Nephron (organoid): ENCODE measurements around the gene TERB2.
"Not testable (repeated sequence)": the region's sequence is repeated elsewhere in the genome, so short reads cannot be mapped to it uniquely, and the experiment has no call there.

ENCODE experiments used
- H3K27ac Mint-ChIP-seq, 3 experiments: 2 replicates each; pipeline ENCODE4 v1.8.0; 2020; ENCODE audit warnings: mixed read lengths in 3 of 3, mild to moderate bottlenecking in 2 of 3, moderate library complexity in 1 of 3
- H3K27me3 Mint-ChIP-seq: 2 replicates; pipeline ENCODE4 v1.8.0; 2021; ENCODE audit warnings: low read depth, mild to moderate bottlenecking, moderate library complexity, mixed read lengths
- H3K36me3 Mint-ChIP-seq: 2 replicates; pipeline ENCODE4 v1.8.0; 2020; ENCODE audit warnings: low read depth, mixed read lengths
- H3K4me1 Mint-ChIP-seq: 2 replicates; pipeline ENCODE4 v1.8.0; 2020; ENCODE audit warnings: mixed read lengths
- H3K4me3 Mint-ChIP-seq, 3 experiments: 2 replicates each; pipeline ENCODE4 v1.8.0; 2020; ENCODE audit warnings: mild to moderate bottlenecking in 3 of 3, mixed read lengths in 3 of 3, moderate library complexity in 2 of 3
- H3K9me3 Mint-ChIP-seq: 2 replicates; pipeline ENCODE4 v1.8.0; 2020; ENCODE audit warnings: mixed read lengths
- TF ChIP-seq, protein P1 (sequence below), 3 experiments: fragments of 200-600 bp; sonication (generic); IDR thresholded peaks; one replicate each; pipeline ENCODE4 v1.5.0; 2021; ENCODE audit warnings: antibody characterized with exemption in 3 of 3; ENCODE audit not compliant: unreplicated experiment in 3 of 3

TERB2 gene

DNA sequence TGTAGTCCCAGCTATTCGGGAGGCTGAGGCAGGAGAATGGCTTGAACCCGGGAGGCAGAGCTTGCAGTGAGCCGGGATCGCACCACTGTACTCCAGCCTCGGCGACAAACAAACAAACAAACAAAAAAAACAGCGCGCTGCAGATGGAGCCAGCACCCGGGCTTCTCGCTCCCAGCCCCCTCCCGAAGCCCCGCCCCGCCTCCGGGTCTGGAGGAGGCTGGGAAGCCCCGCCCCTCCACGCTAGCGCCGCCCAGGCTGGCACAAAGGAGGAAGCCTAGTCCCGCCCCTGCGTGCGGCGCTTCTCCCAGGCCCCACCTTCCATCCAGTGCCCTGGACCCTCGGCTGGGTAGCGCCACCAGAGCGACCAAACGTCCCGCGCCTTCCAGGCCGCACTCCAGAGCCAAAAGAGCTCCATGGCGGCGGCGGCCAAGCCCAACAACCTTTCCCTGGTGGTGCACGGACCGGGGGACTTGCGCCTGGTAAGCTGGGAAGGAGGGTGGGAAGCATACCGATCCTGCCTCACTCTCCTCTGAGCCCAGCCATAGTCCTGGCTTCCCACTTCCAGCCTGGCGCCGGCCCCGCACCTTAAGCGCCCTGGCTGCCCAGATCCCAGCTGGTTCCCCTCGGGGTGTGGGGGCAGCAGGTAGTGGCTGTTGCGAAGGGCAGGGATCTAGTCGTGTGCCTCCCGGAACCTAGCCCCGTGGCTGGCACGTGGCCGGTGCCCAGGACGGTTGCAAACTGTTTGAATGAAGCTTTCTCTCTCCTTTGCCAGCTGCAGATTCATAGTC lies 66.6 kb downstream of the TERB2 start, which contains the start of gene SORD:
SORD (plus strand) TSS at position 325 of the 788 bp plus-strand sequence; CDS start at position 414, 89 bp downstream.
- Mint-ChIP-seq H3K9me3 (peaks cover 6% of the 10 kb centered on the region), H3K4me1 (peaks cover 7% of the 10 kb centered on the region), H3K36me3 (peaks cover 7% of the 10 kb centered on the region), H3K4me3 (peak within 1 kb of the TSS; percentile 86 to 92 (median 90)), H3K27me3 (peaks cover 28% of the 10 kb centered on the region), H3K27ac (peak within 1 kb of the TSS; percentile 54 to 68 (median 66))
- TF ChIP-seq, protein P1, sequence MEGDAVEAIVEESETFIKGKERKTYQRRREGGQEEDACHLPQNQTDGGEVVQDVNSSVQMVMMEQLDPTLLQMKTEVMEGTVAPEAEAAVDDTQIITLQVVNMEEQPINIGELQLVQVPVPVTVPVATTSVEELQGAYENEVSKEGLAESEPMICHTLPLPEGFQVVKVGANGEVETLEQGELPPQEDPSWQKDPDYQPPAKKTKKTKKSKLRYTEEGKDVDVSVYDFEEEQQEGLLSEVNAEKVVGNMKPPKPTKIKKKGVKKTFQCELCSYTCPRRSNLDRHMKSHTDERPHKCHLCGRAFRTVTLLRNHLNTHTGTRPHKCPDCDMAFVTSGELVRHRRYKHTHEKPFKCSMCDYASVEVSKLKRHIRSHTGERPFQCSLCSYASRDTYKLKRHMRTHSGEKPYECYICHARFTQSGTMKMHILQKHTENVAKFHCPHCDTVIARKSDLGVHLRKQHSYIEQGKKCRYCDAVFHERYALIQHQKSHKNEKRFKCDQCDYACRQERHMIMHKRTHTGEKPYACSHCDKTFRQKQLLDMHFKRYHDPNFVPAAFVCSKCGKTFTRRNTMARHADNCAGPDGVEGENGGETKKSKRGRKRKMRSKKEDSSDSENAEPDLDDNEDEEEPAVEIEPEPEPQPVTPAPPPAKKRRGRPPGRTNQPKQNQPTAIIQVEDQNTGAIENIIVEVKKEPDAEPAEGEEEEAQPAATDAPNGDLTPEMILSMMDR (IDR thresholded peaks at IDR 0.05; ENCODE audit: unreplicated experiment in 3 of 3), result no peak

DNA sequence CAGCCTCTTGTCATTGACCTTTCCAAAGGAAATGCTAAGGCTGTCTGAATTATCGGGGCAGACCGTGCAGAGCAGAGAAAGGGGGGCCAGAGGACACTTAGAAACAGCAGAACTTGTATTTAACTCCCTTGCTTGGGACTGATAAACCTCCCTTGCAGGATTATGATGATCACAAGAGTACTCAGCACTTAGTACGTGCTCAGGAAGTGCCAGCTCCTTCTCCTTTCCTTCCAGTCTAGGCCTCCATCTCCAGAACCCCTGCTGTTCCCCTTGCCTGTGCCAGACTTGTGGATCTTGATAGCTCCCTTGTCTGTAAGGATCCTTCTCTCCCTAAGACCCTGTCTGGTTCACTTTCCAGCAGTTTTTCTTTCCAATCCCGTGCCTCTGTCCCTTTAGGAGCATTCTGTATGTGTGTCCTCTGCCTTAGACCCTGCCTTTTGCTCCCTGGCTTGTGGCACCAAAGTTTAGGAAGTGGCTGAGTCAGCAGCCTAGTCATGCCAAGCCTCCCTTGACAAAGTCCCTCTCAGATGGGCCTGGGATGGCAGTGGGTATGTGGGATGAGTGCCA lies 67.3 kb downstream of the TERB2 start:
- peaks cover 11% of the 10 kb centered on the region for H3K36me3 Mint-ChIP-seq
- peaks cover 6% of the 10 kb centered on the region for H3K9me3 Mint-ChIP-seq
- peak overlapping the region; percentile 49 to 68 (median 66) for H3K27ac Mint-ChIP-seq
- H3K27me3 Mint-ChIP-seq, result peaks cover 21% of the 10 kb centered on the region
- H3K4me3 Mint-ChIP-seq, result peak overlapping the region; percentile 86 to 92 (median 90)
- H3K4me1 Mint-ChIP-seq, result peaks cover 7% of the 10 kb centered on the region
- TF ChIP-seq, protein P1 (IDR thresholded peaks at IDR 0.05; ENCODE audit: unreplicated experiment in 3 of 3), result no peak

DNA sequence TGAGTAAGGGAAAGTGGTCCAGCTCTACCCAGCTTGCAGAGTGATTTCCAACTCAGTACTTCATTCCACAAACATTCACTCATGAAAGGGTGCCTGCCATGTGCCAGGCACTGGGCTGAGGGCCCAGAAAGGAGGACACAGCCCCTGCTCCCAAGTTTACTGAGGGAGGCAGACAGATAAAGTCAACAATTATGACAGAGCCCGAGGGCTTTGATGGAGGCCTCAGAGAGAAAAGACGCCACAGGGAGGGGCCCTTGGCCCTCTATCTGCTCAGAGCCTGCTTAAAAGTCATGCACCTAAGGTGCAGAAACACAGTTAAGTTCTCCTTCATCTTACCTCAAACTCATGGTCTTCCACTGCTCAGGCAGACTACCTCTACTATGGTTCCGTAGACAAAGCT lies 68.2 kb downstream of the TERB2 start:
- H3K27ac Mint-ChIP-seq, H3K9me3 Mint-ChIP-seq, H3K4me1 Mint-ChIP-seq: not testable (repeated sequence)
- H3K4me3 Mint-ChIP-seq, result peak overlapping the region in 2 of 3 experiments; percentile 50 to 64
- H3K36me3 Mint-ChIP-seq, result peaks cover 17% of the 10 kb centered on the region
- peaks cover 12% of the 10 kb centered on the region for H3K27me3 Mint-ChIP-seq

DNA sequence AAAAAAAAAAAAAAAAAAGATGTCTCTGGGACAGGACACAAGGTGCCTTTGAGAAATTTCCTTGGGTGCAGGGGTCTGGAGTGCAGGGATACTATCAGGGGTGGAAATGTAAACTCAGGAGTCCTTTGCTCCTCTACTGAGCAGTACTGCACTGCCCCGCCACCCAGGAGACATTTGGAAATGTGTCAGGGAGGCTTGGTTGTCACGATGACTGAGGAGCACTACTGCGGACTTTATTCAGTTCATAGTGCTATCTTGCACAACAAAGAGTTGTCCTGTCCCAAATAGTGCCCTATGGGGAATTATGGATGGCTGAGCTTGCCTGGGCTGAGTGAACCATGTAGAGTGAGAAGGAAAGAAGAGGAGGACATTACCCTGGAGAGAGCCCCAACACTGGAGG lies 69.1 kb downstream of the TERB2 start:
- H3K27ac Mint-ChIP-seq, H3K9me3 Mint-ChIP-seq: not testable (repeated sequence)

DNA sequence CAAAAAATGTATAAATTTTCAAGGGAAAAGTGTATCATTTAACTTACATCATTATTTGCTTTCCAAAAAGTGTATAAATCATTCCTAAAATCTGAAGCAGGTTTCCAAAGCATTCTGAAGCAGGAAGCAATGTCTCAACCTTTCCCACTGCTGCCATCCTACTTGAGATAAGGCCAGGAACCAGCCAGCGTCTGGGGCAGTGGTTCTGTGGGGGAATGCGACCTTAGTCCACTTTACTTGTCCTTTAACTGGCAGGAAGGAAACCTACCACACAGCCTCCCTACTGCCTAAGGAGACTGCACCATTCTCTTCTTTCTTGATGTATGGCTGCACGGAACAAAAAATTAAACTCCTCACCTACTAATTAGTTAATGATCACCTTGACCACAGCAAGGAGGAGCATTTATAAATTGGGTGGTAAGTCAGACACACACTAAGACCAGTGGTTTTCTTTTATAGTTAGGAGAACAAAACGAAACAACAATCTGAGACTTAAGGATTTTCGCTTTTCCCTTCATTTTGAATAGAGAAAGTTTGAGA lies 70.2 kb downstream of the TERB2 start:
- H3K9me3 Mint-ChIP-seq, result no peaks in the 10 kb centered on the region
- H3K4me1 Mint-ChIP-seq, result peaks cover 7% of the 10 kb centered on the region
- no peaks in the 10 kb centered on the region for H3K27me3 Mint-ChIP-seq
- peaks cover 33% of the 10 kb centered on the region for H3K36me3 Mint-ChIP-seq
- no peak overlapping the region for H3K4me3 Mint-ChIP-seq
- TF ChIP-seq, protein P1 (IDR thresholded peaks at IDR 0.05; ENCODE audit: unreplicated experiment in 3 of 3), result no peak
- peak overlapping the region in 1 of 3 experiments; percentile 20 for H3K27ac Mint-ChIP-seq

More for the DNA sequence above, 69.1 kb downstream of the TERB2 start:
- peak overlapping the region in 1 of 3 experiments; percentile 32 for H3K4me3 Mint-ChIP-seq
- H3K27me3 Mint-ChIP-seq, H3K4me1 Mint-ChIP-seq: not testable (repeated sequence)
- peaks cover 27% of the 10 kb centered on the region for H3K36me3 Mint-ChIP-seq

DNA sequence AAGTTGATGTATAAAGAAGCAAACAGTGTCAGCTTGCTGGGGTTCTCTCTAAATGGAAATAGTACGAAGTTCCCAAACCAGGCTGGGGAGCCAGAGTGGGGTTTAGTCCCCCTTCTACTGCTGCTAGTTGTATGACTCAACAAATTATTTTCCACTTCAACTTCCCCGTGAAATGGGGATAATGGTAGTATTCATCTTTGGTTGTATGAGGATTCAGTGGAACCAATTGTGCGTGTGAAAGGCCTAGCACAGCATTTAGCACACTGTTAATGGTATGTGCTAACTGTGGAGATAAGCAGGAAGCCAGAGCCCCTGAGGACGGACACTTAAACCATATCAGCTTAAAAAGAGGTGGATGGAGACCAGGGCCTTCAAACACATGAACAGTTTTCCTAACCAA lies 70.7 kb downstream of the TERB2 start:
- Mint-ChIP-seq H3K27me3 (no peaks in the 10 kb centered on the region), H3K4me3 (no peak overlapping the region), H3K4me1 (peaks cover 7% of the 10 kb centered on the region), H3K36me3 (peaks cover 33% of the 10 kb centered on the region), H3K27ac (peak overlapping the region in 1 of 3 experiments; percentile 20), H3K9me3 (no peaks in the 10 kb centered on the region)
- TF ChIP-seq, protein P1 (IDR thresholded peaks at IDR 0.05; ENCODE audit: unreplicated experiment in 3 of 3), result no peak
